Measurements from ENCODE around the gene KLF1.

The KLF1 gene

DNA sequence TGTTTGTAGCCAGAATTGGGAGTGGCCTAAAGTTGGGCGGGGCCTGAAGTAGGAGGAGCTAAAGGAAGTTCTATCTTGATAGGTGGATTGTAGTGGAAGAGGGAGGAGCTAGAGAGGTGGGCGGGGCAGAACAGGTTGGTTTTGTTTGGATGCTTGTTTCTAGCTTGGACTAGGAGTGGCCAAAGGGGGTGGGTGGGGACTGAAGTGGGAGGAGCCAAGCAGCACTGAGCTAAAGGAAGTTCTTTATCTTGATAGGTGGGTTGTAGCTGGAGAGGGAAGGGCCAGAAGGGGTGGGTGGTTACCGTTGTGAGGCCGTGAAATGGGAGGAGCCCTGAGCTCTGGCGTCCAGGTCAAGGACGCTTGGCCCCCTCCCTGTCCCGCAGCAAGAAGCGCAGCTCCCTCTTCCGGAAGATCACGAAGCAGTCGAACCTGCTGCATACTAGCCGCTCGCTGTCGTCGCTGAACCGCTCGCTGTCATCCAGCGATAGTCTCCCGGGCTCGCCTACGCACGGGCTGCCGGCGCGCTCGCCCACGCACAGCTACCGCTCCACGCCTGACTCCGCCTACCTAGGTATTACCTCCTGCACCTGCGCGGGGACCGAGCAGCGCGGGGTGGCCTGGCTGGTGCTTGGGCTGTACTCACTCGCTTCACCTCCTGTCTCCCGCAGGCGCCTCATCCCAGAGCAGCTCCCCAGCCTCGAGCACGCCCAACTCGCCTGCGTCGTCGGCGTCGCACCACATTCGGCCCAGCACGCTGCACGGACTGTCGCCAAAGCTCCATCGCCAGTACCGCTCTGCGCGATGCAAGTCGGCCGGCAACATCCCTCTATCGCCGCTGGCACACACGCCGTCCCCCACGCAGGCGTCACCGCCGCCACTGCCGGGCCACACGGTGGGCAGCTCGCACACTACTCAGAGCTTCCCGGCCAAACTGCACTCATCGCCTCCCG lies 13.8 kb downstream of the KLF1 start:
- in situ Hi-C loops (cut with HindIII; ENCODE audit: low pct_ligation_motif_present, low sequenced_read_pairs), result no loop called here
- no peaks in the 10 kb centered on the region for H3K36me3 ChIP-seq (replicated peaks)
- no peaks in the 10 kb centered on the region for H3K27me3 ChIP-seq (replicated peaks)
- peak overlapping the region; percentile 5 for H3K4me3 ChIP-seq (ENCODE audit: low read depth, low read length)
- DNase-seq, result peak; percentile 52
- TF ChIP-seq, protein P1, sequence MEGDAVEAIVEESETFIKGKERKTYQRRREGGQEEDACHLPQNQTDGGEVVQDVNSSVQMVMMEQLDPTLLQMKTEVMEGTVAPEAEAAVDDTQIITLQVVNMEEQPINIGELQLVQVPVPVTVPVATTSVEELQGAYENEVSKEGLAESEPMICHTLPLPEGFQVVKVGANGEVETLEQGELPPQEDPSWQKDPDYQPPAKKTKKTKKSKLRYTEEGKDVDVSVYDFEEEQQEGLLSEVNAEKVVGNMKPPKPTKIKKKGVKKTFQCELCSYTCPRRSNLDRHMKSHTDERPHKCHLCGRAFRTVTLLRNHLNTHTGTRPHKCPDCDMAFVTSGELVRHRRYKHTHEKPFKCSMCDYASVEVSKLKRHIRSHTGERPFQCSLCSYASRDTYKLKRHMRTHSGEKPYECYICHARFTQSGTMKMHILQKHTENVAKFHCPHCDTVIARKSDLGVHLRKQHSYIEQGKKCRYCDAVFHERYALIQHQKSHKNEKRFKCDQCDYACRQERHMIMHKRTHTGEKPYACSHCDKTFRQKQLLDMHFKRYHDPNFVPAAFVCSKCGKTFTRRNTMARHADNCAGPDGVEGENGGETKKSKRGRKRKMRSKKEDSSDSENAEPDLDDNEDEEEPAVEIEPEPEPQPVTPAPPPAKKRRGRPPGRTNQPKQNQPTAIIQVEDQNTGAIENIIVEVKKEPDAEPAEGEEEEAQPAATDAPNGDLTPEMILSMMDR (IDR thresholded peaks at IDR 0.05; ENCODE audit: low read depth, low read length, missing control alignments), result no peak
- H3K27ac ChIP-seq, result no peak overlapping the region

DNA sequence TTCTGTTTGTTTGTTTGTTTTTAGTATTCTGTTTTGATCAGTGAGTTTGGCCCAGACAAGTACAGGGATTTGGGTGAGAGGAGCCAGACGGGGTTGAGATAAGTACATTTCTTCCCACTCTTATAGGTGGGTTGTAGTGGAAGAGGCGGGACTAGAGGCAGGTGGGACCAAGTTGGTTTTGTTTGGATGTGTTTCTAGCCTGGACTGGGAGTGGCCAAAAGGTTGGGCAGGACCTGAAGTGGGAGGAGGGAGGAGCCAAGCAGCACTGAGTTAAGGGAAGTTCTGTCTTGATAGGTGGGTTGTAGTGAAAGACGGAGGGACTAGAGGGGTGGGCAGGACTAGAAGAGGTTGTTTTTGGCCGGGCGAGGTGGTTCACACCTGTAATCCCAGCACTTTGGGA lies 14.7 kb downstream of the KLF1 start:
- Histone ChIP-seq H3K36me3 (replicated peaks) (no peaks in the 10 kb centered on the region), H3K4me3 (ENCODE audit: low read depth, low read length) (no peak overlapping the region), H3K27ac (no peak overlapping the region), H3K27me3 (replicated peaks) (no peaks in the 10 kb centered on the region)
- DNase-seq, result no peak
- in situ Hi-C loops (cut with HindIII; ENCODE audit: low pct_ligation_motif_present, low sequenced_read_pairs), result no loop called here
- TF ChIP-seq, protein P1 (IDR thresholded peaks at IDR 0.05; ENCODE audit: low read depth, low read length, missing control alignments), result no peak

DNA sequence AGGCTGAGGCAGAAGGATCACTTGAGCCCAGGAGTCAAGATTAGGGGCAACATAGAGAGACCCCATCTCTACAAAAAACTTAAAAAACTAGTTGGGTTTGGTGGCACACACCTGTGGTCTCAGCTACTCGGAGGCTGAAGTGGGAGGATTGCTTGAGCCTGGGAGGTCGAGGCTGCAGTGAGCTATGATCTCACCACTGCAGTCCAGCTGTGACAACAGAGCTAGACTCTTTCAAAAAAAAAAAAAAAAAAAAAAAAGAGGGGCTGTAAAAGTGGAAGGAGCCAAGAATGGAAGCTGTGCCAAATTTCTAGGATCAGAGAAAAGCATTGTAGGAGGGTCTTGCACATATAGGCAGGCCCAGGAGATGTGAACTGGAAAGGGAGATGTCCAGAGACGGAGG lies 15.3 kb downstream of the KLF1 start:
- H3K4me3 ChIP-seq (ENCODE audit: low read depth, low read length), result no peak overlapping the region
- no peak for DNase-seq
- no peaks in the 10 kb centered on the region for H3K36me3 ChIP-seq (replicated peaks)
- no peak overlapping the region for H3K27ac ChIP-seq
- TF ChIP-seq, protein P1 (IDR thresholded peaks at IDR 0.05; ENCODE audit: low read depth, low read length, missing control alignments), result no peak
- in situ Hi-C loops (cut with HindIII; ENCODE audit: low pct_ligation_motif_present, low sequenced_read_pairs), result no loop called here
- no peaks in the 10 kb centered on the region for H3K27me3 ChIP-seq (replicated peaks)

DNA sequence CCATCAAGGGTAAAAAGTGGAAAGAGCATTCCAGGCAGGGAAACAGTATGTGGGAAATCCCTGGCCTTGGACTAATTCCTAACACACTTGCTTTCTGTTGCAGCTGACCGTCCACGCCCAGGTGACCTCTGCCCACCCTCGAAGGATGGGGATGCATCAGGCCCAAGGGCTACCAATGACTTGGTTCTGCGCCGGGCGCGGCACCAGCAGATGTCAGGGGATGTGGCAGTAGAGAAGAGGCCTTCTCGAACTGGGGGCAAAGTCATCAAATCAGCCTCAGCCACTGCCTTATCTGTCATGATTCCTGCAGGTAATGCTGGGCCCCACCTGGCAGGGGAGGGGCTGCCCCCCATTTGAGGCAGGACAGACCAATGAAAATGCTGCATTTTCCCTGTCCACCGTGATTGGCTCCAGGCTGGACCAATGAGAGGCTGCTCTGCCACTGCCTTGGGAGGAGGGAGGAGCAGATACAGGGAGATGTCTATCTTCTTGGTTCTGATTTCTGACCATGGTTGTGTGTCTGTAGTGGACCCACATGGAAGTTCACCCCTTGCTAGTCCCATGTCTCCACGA lies 18.4 kb downstream of the KLF1 start:
- no peaks in the 10 kb centered on the region for H3K27me3 ChIP-seq (replicated peaks)
- H3K36me3 ChIP-seq (replicated peaks), result no peaks in the 10 kb centered on the region
- no peak for DNase-seq
- H3K27ac ChIP-seq, result no peak overlapping the region
- in situ Hi-C loops (cut with HindIII; ENCODE audit: low pct_ligation_motif_present, low sequenced_read_pairs), result no loop called here
- TF ChIP-seq, protein P1 (IDR thresholded peaks at IDR 0.05; ENCODE audit: low read depth, low read length, missing control alignments), result no peak
- H3K4me3 ChIP-seq (ENCODE audit: low read depth, low read length), result no peak overlapping the region

DNA sequence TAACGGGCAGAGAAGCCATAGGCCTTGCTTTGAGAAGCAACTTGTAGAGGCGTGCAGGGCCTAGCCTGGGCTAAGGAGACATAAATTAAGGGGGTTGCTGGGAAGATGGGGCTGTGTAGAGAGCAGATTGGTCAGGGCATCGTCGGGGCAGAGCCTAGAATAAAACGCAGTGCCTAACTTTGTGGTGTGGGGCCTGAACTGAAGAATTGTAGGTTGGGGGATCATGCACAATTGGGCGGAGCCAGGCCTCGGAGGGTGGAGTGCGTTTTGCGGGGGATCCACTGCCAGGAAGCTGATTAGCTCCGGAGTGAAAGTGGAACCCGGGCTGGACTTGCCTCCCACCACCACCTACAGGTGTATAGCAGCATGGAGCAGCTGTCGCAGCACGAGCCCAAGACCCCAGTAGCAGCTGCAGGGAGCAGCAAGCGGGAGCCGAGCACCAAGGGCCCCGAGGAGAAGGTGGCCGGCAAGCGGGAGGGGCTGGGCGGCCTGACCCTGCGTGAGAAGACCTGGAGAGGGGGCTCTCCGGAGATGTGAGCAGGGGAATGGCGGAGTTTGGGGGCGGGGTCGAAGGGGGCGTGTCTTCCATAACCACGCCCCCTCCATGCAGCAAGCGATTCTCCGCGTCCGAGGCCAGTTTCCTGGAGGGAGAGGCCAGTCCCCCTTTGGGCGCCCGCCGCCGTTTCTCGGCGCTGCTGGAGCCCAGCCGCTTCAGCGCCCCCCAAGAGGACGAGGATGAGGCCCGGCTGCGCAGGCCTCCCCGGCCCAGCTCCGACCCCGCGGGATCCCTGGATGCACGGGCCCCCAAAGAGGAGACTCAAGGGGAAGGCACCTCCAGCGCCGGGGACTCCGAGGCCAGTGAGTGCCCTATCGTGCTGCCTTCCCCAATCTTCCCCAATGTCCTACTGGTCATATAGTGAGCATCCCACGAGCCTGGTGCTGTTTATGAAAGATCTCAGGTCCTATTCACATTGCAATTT lies 19.6 kb downstream of the KLF1 start:
- in situ Hi-C loops (cut with HindIII; ENCODE audit: low pct_ligation_motif_present, low sequenced_read_pairs), result no loop called here
- Histone ChIP-seq H3K27me3 (replicated peaks) (no peaks in the 10 kb centered on the region), H3K36me3 (replicated peaks) (no peaks in the 10 kb centered on the region), H3K4me3 (ENCODE audit: low read depth, low read length) (peak overlapping the region; percentile 46), H3K27ac (no peak overlapping the region)
- TF ChIP-seq, protein P1 (IDR thresholded peaks at IDR 0.05; ENCODE audit: low read depth, low read length, missing control alignments), result no peak
- peak; percentile 29 for DNase-seq
